GM12873 (cell line): ENCODE measurements around the gene EIF4G2.

Experiments
- TF ChIP-seq, protein P1 (sequence below): IDR thresholded peaks from 2 replicates; pipeline ENCODE4 v1.5.1; 2012; ENCODE audit warnings: low read depth, mild to moderate bottlenecking, moderate library complexity, low read length, control low read depth; ENCODE audit not compliant: insufficient read depth; ENCODE audit errors: missing control alignments

EIF4G2 gene

GRCh38 chr11:10806206-10806605, 2.5 kb downstream of the EIF4G2 start:
- TF ChIP-seq, protein P1, sequence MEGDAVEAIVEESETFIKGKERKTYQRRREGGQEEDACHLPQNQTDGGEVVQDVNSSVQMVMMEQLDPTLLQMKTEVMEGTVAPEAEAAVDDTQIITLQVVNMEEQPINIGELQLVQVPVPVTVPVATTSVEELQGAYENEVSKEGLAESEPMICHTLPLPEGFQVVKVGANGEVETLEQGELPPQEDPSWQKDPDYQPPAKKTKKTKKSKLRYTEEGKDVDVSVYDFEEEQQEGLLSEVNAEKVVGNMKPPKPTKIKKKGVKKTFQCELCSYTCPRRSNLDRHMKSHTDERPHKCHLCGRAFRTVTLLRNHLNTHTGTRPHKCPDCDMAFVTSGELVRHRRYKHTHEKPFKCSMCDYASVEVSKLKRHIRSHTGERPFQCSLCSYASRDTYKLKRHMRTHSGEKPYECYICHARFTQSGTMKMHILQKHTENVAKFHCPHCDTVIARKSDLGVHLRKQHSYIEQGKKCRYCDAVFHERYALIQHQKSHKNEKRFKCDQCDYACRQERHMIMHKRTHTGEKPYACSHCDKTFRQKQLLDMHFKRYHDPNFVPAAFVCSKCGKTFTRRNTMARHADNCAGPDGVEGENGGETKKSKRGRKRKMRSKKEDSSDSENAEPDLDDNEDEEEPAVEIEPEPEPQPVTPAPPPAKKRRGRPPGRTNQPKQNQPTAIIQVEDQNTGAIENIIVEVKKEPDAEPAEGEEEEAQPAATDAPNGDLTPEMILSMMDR: no peak

DNA sequence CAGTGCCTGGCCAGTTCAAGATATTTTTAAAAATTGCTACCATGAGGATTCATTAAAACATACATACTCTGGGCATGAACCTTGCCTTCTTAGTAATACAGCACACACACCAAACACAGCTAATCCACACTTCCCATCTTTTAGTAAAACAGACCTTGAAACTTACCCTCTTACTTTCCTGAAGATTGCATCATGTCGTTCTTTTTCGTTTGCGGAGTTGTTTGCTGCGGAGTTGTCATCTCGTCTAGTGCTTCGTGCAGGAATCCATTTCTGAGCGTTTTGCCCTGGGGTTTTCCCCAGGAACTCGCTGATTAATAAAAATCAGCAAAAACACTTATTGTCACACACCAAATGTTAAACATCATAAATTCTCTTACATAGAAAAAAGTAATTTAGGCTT, 3.0 kb downstream of the EIF4G2 start:
- TF ChIP-seq, protein P1: no peak

GRCh38 chr11:10803676-10804075, 5.0 kb downstream of the EIF4G2 start:
- TF ChIP-seq, protein P1: no peak

DNA sequence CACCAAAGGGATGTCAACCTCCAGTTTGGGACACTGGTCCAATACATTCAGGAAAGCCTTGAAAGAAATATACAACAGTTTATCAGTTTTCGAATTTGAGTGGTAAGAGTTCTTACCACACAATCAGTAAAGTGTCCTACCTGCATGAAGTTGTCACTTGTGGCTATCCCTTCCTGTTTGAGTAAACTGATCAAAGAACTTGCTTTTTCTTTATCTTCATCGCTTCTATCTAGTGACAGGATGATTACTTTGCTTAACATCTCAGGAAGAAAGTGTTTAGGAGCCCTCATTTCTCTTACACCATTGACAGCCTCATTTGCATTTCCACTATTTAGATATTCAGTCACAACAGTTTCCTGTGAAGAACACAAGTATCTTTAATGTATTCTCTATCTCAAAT, 8.4 kb downstream of the EIF4G2 start:
- TF ChIP-seq, protein P1: no peak

GRCh38 chr11:10798330-10798928, 10.3 kb downstream of the EIF4G2 start:
- TF ChIP-seq, protein P1: no peak

GRCh38 chr11:10797531-10797930, 11.2 kb downstream of the EIF4G2 start:
- TF ChIP-seq, protein P1: no peak

GRCh38 chr11:10797001-10797400, 11.7 kb downstream of the EIF4G2 start:
- TF ChIP-seq, protein P1: no peak
